ENCODE measurements around the gene TTC28.
"Not testable (repeated sequence)": the region's sequence is repeated elsewhere in the genome, so short reads cannot be mapped to it uniquely, and the experiment has no call there.

TTC28 gene

DNA sequence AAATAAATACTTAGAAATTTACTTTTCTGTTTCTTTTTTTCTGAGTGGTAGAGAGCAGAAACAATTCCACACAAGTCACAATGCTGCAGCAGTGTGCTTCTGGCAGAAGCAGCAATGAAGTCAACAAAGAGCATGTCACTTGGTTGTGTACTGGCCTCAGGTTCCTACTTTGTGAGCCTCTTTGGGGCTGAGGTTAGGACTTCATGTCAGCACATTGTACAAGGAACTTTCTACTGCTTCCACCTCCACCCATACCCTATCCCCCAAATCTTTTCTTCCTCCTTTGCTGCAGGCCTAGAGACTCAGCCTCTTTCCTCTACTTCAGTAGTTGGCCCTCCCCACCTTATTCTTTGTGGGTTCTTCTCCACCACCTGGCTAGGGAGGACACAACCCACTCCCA, 507.9 kb downstream of the TTC28 start:
- no peak for DNase-seq

DNA sequence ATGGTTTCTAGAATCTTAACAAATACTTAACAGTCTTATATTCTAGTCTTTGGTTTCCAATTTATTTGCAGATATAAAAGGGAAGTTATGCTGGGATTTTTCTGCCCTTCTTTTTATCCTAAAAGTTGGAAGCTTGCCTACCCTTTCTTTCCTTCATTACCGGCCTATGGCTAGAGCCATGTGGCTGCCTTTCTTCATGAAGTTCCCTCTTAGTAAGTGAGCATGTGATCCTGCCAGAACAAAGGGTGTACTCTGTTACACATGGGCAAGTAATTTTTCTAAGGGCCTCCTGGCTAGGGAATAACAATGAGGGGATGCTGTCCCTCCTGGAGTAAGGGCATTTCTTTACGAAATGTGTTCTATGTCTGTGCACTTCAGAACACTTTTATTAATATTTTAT, 508.5 kb downstream of the TTC28 start:
- no peak for DNase-seq

DNA sequence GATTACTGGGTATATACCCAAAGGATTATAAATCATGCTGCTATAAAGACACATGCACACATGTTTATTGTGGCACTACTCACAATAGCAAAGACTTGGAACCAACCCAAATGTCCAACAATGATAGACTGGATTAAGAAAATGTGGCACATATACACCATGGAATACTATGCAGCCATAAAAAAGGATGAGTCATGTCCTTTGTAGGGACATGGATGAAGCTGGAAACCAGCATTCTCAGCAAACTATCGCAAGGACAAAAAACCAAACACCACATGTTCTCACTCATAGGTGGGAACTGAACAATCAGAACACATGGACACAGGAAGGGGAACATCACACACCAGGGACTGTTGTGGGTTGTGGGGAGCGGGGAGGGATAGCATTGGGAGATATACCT, 510.3 kb downstream of the TTC28 start:
- DNase-seq: not testable (repeated sequence)

DNA sequence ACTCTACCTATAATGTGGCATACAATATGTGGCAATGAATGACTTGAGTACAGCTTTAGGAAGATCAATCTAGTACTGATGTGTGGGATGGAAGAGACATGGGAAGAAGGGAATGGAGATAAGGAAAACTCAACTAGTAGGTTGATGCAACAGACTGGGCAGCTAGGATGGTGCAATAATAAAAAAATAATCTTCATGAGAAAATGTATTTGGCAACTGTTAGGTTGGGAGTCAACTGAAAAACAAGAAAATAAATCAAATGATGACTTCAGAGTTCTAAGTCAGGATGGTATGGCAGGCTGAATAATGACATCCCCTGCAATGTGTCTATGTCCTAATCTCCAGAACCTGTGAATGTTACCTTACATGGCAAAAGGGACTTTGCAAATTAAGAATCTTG, 523.8 kb downstream of the TTC28 start:
- no peak for DNase-seq

DNA sequence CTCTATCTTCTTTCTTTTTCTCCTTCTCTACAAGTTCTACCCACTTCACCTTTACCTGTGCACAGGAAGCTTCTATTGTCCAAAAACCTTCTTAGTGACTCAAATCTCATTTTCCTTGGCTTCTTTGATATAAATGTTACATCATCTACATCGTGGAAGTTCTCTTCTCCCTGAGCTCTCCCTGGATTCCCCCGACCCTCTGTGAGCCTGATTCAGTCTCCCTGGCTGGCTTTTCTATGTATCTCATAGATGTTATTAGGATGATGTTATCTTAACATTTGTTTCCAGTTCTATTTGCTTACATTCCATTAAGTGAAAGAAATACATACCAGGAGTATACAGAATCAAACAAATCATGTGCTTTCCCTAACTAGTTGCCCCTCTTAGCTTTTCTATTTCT, 524.8 kb downstream of the TTC28 start:
- DNase-seq: no peak

DNA sequence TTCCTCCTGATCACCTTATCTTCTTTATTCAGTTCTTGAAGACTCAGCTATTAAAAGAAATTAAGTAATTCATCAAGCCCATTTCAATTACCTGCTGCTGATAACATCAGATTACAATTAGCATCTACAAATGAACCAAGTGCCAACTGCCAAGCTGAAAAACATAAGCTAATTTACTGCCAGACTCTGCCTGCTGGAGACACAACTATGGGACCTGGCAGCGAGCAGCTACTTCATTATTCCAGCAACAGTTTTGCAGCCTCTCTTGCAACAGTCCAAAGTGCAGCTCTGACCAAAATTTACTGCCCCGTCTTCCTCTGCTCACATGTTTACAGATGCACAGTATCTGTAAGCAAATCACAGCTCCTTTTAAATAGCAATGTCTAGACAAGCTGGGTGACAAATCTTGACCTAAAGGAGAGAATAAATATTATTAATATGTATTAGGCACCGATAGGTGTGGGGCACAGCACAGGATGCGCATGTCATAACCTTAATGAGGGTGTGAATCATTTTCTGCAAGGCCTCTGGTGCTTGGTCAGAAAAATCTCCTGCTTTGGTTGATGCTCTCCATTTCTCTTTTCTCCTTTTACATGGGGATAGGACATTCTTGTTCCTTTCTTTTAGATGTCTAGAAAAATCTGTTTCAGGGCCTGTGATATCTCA, 528.4 kb downstream of the TTC28 start:
- no peak for DNase-seq

DNA sequence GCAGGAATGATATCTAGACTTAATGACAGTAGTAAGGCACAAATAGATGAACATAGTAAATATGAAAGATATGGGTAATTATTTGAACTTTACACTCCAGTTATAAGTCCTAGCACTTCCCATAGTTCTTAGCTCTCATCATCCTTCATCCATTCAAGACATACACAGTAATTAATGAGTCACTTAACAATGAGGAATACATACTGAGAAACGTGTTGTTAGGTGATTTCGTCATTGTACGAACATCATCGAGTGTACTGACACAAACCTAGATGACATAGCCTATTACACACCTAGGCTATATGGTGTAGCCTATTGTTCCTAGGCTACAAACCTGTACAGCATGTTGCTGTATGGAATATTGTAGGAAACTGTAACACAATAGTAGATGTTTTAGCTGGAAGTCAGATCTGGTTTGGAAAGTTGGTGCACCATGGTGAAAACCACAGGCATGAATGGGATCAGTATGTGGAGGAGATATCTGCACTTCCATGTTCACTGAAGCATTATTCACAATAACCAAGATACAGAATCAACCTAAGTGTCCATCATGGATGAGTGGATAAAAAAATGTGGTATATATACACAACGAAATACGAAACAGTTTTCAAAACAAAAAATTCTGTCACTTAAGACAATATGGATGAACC, 530.7 kb downstream of the TTC28 start:
- DNase-seq: no peak

DNA sequence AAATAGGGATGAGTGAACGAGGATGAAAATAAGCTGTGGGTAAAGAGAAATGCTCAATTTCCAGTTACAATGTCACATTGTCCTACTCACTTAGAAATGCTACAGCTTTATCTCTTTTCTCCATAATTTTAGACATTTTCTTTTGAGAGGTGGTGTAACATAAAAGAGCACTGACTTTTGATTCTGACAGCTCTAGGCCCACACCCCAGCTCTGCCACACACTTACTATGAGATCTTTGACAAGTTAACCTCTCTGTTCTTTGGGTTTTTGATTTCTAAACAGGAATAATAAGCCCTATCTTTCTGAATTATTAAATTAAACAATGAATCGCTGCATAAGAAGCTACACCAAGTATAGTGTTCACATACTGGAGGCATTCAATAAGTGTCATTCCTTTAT, 532.2 kb downstream of the TTC28 start:
- DNase-seq: no peak

DNA sequence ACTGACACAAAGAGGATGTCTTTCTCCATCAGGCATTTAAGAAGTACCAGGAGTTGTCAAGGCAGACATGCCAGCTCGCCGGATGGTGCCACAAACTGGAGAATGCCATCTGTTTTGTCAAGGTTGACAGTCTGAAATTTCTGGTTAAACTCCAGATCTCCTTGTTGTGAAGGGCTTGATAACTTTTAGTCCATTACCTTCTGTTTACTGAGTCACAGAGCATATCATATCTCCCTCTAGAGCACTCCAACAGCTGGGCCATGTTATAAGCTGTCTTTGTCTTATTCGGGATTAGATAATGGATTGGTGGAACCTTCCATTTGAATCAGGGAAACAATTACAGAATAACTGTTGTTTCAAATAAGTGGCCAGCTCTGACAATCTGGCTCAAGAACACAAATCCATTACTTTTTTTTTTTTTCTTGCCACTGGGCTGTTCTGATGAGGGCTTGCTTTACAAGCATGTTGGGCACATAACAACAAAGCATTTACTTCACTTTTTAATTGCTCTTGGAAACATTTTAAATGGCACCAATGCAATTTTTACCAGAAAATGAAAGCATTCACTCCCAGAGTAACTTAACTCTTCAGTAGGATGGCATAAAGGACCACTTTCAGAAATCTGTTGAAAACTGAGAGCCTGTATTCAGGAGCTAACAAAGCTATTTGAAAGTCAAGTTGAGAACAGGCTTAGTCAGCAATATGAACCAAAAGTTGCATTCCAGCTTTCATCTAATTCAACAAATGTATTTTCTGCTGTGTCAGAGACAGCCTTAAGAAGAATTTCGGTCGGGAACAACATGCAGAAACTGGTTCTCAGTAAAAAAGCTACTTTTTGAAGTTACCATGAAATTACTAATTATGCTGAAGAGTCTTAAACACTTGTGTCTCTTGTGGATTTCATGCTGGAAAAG, 533.0 kb downstream of the TTC28 start:
- no peak for DNase-seq

DNA sequence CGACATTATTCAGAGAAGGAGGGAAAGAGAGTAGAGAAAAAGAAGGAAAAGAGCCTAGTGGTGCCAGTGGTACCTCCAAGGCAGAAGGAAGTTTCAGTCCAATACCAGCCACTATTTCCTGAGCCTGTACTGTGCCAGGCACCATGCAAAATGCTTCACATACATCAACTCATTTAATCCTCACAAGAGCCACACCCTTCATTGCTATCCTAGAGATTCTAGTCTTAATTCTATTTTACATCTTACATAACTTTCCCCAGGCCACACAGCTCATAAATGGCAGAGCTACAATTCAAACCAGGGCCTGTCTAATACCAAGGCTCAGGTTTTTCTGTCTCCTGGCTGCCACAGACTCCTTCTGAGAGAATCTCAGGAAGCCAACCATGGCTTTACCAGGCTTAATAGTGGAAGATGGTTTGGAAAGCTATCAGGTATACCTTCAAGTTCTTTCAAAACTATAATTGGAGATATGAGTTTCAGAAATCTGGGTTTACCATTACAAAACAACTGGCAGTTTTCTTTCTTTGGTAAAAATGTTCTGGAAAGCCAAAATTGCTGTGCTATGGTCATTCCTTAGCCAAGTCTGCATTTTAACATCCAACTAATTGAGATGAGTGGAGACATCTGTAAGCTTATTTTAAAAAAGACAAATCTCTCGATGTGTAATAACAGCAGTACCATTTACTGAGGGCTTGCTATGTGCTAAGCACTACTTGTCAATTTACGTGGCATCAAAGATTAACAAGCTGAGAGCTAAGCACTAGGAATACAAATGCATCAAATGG, 535.5 kb downstream of the TTC28 start:
- DNase-seq: no peak

DNA sequence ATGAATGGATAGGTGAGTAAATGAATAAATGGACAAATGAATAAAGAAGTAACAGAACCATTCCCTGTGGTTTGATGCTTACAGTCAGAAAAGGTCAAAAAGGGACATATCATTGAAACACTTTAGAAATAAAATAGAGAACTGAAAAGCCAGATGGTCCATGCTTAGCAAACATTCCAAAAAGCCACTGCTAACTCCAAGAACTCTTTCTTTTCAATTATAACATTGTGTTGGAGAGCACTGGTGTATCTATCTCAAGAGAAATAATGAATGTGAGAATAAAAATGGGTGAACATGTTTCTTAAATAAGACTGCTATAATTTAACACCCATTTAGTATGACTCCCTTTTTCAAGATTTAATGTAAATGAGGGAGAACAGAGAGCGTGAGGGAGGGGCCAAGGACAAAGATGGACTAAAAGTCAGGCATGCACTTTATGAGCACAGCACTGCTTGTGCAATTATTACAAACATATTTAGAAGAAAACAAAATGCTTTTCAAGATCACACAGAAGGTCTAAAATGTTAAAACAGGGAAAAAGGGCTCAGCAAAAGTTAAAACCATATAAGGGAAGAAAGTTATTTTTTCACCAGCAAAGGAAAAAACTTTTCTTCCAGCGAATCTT, 536.3 kb downstream of the TTC28 start:
- DNase-seq: no peak

DNA sequence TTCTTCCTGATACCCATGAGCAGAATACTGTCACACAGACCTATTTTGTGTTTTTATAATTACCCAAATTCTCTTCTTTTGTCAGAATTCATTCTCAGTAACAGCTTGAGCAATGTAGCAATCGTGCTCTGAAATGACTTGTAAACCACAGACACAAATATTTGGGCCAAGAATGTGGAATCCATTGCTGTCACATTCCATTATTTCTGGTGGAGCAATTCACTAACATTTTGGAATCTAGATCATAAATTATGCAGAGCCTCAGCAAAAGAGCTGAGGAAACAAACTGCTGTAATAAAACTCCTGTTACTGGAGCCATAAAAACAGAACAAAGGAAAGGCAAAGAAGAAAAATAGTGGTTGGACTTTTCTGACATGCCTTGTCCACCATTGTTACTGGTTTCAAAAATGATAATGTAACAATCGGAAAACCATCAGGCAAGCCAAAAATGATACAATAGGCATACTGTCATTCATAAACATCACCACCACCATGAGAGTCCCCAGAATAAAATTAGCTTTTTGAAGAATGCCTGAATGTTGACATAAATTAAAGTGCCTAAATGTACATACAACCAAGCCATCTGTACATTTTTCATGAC, 537.2 kb downstream of the TTC28 start:
- no peak for DNase-seq

DNA sequence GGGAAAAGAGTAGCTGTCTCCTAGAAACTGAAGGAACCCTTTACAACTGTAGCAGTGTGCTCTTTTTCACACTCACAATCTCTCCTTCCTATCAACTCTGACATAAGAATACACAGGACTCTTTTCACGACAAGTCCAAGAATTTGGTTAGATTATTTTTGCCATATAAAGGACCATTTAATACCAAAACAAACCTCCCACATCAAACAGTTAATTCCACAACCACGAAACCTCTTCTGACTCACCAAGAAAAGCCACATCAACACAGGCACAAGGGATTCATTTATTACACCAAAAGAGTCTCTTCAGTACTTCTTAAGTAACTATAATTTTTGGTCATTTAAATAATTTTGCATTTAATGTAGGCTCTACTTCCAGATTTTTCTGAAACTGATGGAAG, 538.0 kb downstream of the TTC28 start:
- no peak for DNase-seq

DNA sequence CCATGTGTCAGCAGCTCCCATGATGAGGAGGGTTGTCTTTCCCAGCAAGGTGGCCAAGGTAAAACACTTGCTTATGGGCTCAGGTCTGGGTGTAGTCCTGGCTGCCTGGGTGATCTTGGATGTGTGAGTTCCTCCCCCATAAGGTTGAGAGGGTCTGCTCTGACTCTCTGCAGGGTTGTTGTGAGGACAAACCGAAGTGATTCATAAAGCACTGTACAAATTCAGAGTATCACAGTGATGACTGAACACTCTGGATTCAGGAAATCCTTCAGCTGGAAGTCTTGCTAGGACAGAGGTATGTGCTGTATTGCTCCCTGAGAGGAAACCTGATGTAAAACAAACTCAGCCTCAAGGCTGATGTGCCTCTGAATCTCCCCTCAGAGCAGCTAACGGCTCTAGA, 539.7 kb downstream of the TTC28 start:
- DNase-seq: no peak

DNA sequence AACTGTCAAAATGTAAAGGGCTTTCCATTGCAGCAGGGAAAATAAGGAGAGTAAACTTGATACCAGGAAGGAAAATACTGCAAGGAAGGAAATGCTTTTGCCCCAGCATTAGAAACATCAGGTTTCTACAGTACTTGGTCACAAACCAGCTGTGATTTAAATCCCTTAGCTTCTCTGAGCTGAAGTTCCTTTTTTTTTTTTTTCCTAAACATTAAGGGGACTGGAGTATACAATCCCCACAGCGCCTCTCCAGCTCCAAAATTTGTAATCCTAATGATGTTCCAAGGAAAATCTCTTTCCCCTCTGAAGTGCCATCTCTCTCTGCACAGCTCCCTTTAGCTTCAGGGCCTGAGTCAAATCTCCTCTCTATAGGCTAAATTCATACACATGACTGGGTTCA, 540.1 kb downstream of the TTC28 start:
- no peak for DNase-seq

DNA sequence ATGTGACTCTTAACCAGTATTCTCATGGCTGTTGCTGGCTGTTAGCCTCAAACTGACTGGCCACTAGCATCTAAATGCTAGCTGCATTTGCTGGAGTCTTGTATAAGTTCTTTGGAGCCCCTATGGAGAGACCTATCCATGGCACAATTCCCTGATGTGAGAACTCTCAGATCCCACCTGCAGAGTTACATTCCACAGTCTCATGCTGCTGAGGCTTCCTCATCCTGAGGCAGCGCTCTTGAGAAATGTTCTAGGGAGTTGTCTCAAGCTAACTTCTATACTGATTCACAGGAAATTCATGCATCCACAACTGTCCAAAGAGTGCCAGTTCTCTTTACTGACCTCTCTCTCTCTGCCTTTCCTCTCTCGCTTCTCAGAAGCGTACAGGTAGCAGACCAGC, 542.6 kb downstream of the TTC28 start:
- no peak for DNase-seq

DNA sequence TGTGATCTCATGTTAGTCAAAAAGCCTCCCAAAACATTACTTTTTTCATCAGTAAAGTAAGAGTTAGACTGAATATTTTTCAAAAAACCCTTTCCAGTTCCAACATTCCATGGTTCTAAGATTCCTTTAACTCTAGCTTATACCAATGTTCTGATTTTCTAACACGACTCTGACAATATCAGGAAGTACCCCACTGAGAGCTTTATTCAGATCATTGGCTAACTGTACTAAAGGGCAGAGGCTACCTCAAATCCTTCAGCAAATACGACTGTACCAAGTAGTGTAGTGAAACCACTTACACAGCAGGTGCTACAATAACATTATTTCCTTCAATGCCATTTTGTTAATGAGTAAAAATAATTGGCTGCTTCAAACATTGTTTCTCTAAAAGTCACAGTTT, 547.2 kb downstream of the TTC28 start:
- DNase-seq: no peak

DNA sequence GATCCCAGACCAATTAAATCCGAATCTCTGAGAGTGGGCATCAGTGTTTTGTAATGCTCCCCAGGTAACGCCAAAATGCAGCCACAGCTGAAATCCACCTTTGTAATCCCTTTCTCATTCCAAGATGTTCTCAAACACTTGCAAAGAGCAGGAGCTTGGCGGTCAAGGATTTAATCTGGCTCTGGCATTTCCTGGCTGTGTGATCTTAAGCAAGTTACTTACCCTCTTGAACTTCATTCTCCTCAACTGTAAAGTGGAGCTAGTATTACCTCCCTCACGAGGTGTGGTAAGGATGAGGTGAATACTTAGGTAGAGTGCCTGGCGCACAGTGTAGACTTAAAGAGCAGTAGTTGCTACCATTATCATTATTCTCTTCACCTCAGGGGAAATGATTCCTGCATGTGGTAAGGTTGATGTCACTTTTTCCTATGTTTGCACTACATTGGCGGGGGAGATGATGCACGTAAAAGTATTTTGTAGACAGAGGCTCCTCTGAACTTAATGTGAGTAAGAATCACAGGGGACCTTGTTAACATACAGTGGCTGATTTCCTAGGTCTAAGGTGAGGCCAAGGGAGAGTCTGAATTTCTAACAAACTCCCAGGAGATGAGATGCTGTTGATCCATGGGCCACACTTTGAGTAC, 550.2 kb downstream of the TTC28 start:
- DNase-seq: no peak

DNA sequence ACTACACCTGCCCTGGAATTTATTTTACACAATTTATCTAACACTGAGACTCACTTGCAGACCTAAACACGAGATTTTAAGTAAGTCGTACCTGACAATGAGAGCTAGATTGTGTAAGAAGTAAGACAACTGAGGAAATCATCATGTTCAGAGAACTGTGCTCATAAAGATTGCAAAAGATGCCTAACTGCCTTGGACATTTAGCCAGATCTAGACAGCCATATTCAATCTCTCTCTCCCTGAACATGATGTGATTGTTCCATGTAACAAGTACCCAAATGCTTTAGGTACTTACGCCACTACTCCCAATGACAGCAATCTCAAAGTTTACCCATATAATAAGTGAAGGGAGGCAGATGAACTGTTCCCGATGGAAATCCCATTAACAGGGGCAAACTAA, 550.8 kb downstream of the TTC28 start:
- no peak for DNase-seq

DNA sequence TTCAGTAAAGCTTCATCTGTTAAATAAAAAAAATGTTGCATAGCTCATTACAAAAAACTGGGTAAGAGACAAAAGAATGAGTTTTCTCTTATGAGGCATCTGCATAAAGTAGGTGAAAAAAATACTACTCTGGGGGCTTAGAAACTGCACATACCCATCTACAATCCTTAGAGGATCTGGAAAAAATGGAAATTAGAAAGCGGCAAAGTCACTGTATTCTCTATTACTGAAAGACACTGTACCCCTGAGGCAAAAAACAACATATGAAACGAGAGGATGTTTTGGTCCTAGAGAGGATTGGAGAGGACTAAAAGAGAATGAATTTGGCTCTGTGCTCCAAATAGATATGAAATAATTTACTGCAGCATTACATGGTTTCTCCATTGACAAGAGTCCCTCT, 553.8 kb downstream of the TTC28 start:
- DNase-seq: no peak

DNA sequence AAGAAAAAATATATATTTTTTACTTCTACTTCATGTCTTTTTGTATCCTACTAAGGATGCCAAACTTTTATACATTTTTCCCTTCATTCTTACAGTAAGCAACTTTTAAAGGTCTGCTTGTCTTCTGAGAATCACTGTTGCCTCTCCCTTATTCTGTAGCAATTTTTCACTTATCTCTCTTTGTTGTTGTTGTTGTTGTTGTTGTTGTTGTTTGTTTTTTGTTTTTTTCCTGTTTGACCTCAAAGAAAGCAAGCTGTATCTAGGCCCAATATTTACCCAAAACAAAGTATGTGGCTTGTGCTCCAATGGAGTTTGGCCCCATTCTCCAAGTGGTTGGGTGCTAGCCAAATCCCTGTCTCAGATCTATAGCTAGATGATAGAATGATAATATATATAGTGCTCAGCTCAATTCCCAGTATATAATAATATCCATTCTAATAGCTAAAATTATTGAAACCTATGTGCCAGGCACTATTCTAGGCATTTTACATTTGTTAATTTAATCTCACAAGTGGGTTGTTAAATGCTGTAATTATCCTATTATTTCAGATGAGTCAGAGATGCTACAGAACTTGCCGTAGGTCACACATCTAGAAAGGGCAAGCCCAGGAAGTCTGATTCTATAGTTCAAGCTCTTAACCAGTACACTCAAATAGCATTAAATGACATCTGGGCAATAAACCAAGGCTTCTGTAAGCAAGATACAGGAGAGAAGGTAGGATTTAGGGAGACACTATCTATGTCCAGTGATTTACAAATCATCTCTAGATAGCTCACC, 555.5 kb downstream of the TTC28 start:
- DNase-seq: no peak
